T-cell (primary cell): ENCODE data around the gene CLEC2B. TPM values are rescaled to one million over a fixed set of nuclear protein-coding genes. Genes with fewer than 3 reads are reported as not detected.
A peak's percentile ranks its signal among the peaks of the same experiment; 100 is the strongest.

ENCODE experiments used
- ATAC-seq, 4 experiments: fragments of 200-7000 bp in 3 of 4; fragments of 150-1000 bp in 1 of 4; cut with Tn5 transposase; replicated peaks in 1 of 4; 1 replicate in 3 of 4; 2 replicates in 1 of 4; pipeline ENCODE4 v1.10.0; 2021; ENCODE audit warnings: moderate library complexity in 3 of 4, mild to moderate bottlenecking in 2 of 4, moderate number of reproducible peaks in 1 of 4
- CTCF ChIA-PET, 2 donors: fragments of 300-600 bp; sonication (Branson Sonifier 250); formaldehyde crosslinking; loops; one replicate each; lab custom pipeline; 2022; ENCODE audit warnings: antibody characterized with exemption in 2 of 2; lab: Charles Lee
- POLR2A ChIA-PET, 2 donors: fragments of 300-600 bp; sonication (Branson Sonifier 250); formaldehyde crosslinking; loops; one replicate each; lab custom pipeline; 2022; ENCODE audit warnings: antibody characterized with exemption in 2 of 2; lab: Charles Lee
- DNase-seq, 35 experiments: peaks; one replicate each; pipeline versions ENCODE4 v3.0.0 to v3.0.0-alpha.2; 2013 to 2023
- H3K27ac ChIP-seq: one replicate; pipeline ENCODE4 v1.5.1; 2013; ENCODE audit warnings: low read length
- H3K27me3 ChIP-seq, 2 experiments: replicated peaks in 1 of 2; 1 replicate in 1 of 2; 2 replicates in 1 of 2; pipeline versions ENCODE4 v1.6.1 to v1.7.0; 2013; ENCODE audit warnings: low read length in 1 of 2, mixed read lengths in 1 of 2; ENCODE audit not compliant: control insufficient read depth in 2 of 2, insufficient read depth in 2 of 2; ENCODE audit errors: extremely low read depth in 1 of 2
- H3K36me3 ChIP-seq, 2 donors: 1 replicate in 1 of 2; 2 replicates in 1 of 2; pipeline versions ENCODE4 v1.6.1 to v1.7.0; 2013; ENCODE audit warnings: low read length in 1 of 2; ENCODE audit not compliant: control insufficient read depth in 2 of 2, insufficient read depth in 1 of 2; ENCODE audit errors: extremely low read depth in 1 of 2
- H3K4me1 ChIP-seq, 2 experiments: 1 replicate in 1 of 2; 2 replicates in 1 of 2; pipeline versions ENCODE4 v1.6.1 to v1.7.0; 2013; ENCODE audit warnings: low read length in 2 of 2, mixed read lengths in 1 of 2; ENCODE audit not compliant: insufficient read depth in 2 of 2, control insufficient read depth in 1 of 2; ENCODE audit errors: extremely low read depth in 1 of 2
- H3K4me3 ChIP-seq, 2 donors: 1 replicate in 1 of 2; 2 replicates in 1 of 2; pipeline versions ENCODE4 v1.5.1 to v1.7.0; 2013; ENCODE audit warnings: mild to moderate bottlenecking in 2 of 2, low read length in 1 of 2, moderate library complexity in 1 of 2; ENCODE audit not compliant: control insufficient read depth in 1 of 2; ENCODE audit errors: extremely low read depth in 1 of 2
- H3K9me3 ChIP-seq: 2 replicates; pipeline ENCODE4 v1.7.0; 2013
- H3K27ac Mint-ChIP-seq, 2 donors: one replicate each; pipeline ENCODE4 v1.8.0; 2020 to 2021; ENCODE audit warnings: mild to moderate bottlenecking in 2 of 2, mixed read lengths in 2 of 2
- H3K27me3 Mint-ChIP-seq, 2 donors: one replicate each; pipeline ENCODE4 v1.8.0; 2021 to 2022; ENCODE audit warnings: mixed read lengths in 2 of 2
- H3K36me3 Mint-ChIP-seq: one replicate; pipeline ENCODE4 v1.8.0; 2021; ENCODE audit warnings: mixed read lengths
- H3K4me1 Mint-ChIP-seq, 3 donors: one replicate each; pipeline ENCODE4 v1.8.0; 2020 to 2022; ENCODE audit warnings: mixed read lengths in 3 of 3, mild to moderate bottlenecking in 1 of 3
- H3K4me3 Mint-ChIP-seq, 3 donors: one replicate each; pipeline ENCODE4 v1.8.0; 2020 to 2022; ENCODE audit warnings: mild to moderate bottlenecking in 3 of 3, mixed read lengths in 3 of 3, moderate library complexity in 3 of 3
- H3K9me3 Mint-ChIP-seq, 3 donors: one replicate each; pipeline ENCODE4 v1.8.0; 2020 to 2022; ENCODE audit warnings: mixed read lengths in 3 of 3
- WGBS: methylation state at CpG from one replicate; pipeline ENCODE4 v1.1.5; 2013; ENCODE audit warnings: missing lambda C conversion rate; ENCODE audit not compliant: insufficient coverage; 5-methylcytosine and 5-hydroxymethylcytosine counted together
- total RNA-seq, 35 experiments: library from RNA in 6 of 35; stranded (reverse) in 6 of 35; fragments of 120-200 nt in 1 of 35; gene quantifications; one replicate each; pipeline versions ENCODE4 v1.2.1 to v1.2.4 and lab custom pipeline; 2013 to 2026

CLEC2B gene
- total RNA-seq, 5 donors from 2014 or later (not counting 1 experiment from before 2014, with no cell fraction given) = 60.0 to 101 (median 74.7) TPM

DNA sequence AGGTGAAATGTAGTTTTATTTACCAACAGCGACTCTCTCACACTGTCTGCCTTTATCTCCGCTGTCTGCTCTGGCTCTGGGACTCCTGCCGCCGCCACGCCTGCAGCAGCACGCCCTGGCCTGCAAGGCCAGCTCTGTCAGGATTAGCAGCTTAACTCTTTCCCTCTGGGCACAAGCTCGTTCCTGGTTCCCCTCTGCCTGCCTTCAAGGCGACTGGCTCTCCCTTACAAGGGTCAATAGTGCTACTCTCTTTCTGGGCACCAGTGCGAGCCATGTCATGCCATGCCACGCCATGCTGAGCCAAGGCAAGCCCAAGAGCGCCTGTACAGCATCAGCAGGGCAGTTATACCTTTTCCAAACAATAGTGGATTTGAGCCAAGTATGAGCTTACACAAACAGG is 3.6 kb upstream of the CLEC2B start:
- WGBS = 92% methylated on average over 9 of the region's 11 CpGs
- CTCF ChIA-PET = interaction anchor here in 1 of 2 donors (0.8 kb wide), 1 partner anchor 62 kb away, joined by 6 read pairs; no protein-coding TSS in a partner anchor
- H3K4me1 Mint-ChIP-seq = peaks cover 19 to 22% (median 20%) of the 10 kb centered on the region in 3 donors
- H3K9me3 Mint-ChIP-seq = no peaks in the 10 kb centered on the region
- peaks cover 3 to 11% of the 10 kb centered on the region in 2 experiments for H3K4me1 ChIP-seq
- POLR2A ChIA-PET = interaction anchor here in 1 of 2 donors (1.3 kb wide), 1 partner anchor 11 kb away, joined by 4 read pairs; no protein-coding TSS in a partner anchor
- no peaks in the 10 kb centered on the region for H3K27me3 Mint-ChIP-seq
- ATAC-seq = no peak
- no peak overlapping the region for H3K27ac ChIP-seq
- DNase-seq = no peak
- no peaks in the 10 kb centered on the region for H3K36me3 Mint-ChIP-seq
- H3K27ac Mint-ChIP-seq = no peak overlapping the region
- no peak overlapping the region for H3K4me3 Mint-ChIP-seq
- no peaks in the 10 kb centered on the region for H3K27me3 ChIP-seq
- no peaks in the 10 kb centered on the region for H3K36me3 ChIP-seq
- H3K9me3 ChIP-seq = no peaks in the 10 kb centered on the region
- H3K4me3 ChIP-seq = no peak overlapping the region

DNA sequence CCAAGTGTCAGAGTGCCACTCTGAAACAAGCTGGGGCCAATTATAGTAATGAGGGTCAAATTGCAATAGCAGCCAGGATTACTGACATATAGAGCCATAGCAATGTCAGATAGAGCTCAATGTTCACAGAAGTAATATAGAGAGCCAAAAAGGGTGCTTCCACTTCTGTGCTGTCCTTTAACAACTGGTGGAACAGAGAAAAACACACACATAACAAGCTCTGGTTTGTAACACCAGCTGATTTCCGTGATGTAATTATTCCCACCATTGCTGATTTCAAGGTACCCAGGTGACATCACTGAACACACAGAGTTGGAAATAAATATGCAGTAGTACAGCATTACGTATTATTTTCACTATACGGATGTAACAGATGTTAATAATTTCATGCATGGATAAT is 3.0 kb upstream of the CLEC2B start:
- H3K9me3 ChIP-seq = no peaks in the 10 kb centered on the region
- H3K27me3 ChIP-seq = no peaks in the 10 kb centered on the region
- no peaks in the 10 kb centered on the region for H3K27me3 Mint-ChIP-seq
- no peak for DNase-seq
- peaks cover 19 to 22% (median 20%) of the 10 kb centered on the region in 3 donors for H3K4me1 Mint-ChIP-seq
- H3K27ac Mint-ChIP-seq = peak overlapping the region in 1 of 2 donors; percentile 18
- no peak for ATAC-seq
- no CpG with 5 or more reads among the region's 3 CpGs for WGBS
- H3K9me3 Mint-ChIP-seq = no peaks in the 10 kb centered on the region
- no peak overlapping the region for H3K4me3 Mint-ChIP-seq
- no peaks in the 10 kb centered on the region for H3K36me3 ChIP-seq
- ChIA-PET CTCF (interaction anchor here in 1 of 2 donors (0.6 to 1.3 kb wide), 3 partner anchors 21 to 61 kb away, joined by 3 to 6 read pairs (median 5); no protein-coding TSS in a partner anchor), POLR2A (interaction anchor here in 1 of 2 donors (1.3 kb wide), 1 partner anchor 11 kb away, joined by 4 read pairs; no protein-coding TSS in a partner anchor)
- H3K4me1 ChIP-seq = peaks cover 3 to 11% of the 10 kb centered on the region in 2 experiments
- H3K4me3 ChIP-seq = no peak overlapping the region
- peaks cover 4% of the 10 kb centered on the region for H3K36me3 Mint-ChIP-seq
- H3K27ac ChIP-seq = no peak overlapping the region

DNA sequence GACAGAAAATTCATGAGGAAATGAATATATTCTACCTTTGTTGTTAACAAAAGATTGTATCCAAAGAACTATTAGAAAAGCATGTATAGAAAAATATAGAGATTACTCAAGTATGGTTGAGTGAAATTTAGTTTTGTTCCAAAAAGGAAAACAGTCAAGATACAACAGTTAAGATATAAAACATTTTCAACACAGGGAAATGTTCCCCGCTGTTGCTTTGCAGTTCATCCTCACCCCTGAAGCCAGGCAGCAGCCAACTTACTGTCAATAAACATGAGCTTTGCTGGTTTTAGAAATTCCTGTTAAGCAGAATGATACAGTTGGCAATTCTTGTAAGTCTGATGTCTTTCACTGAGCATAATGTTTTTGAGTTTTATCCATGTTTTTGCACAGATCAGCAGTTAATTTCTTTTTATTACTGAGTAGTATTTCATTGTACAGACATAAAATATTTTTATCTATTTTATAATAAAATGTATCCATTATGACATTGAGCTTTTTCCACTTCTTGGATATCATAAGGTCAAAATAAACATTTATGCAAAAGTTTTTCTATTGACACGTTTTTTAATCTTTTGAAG is 1.2 kb upstream of the CLEC2B start:
- ChIA-PET POLR2A (interaction anchor here (0.5 to 0.7 kb wide), 3 partner anchors 57 to 1779 kb away, joined by 3 to 5 read pairs (median 3); partner anchors contain the start of gene ETV6 (in 1 of the 2)), CTCF (no interaction called here)
- no peaks in the 10 kb centered on the region for H3K36me3 ChIP-seq
- H3K4me3 Mint-ChIP-seq = peak overlapping the region; percentile 89 to 96 (median 93)
- ATAC-seq (no peak), DNase-seq (peak in 1 of 35 experiments; percentile 42)
- peaks cover 7% of the 10 kb centered on the region for H3K36me3 Mint-ChIP-seq
- no CpG with 5 or more reads among the region's 2 CpGs for WGBS
- peak overlapping the region; percentile 96 for H3K27ac ChIP-seq
- peak overlapping the region; percentile 99 for H3K27ac Mint-ChIP-seq
- no peaks in the 10 kb centered on the region for H3K27me3 Mint-ChIP-seq
- H3K9me3 ChIP-seq = no peaks in the 10 kb centered on the region
- H3K4me3 ChIP-seq = peak overlapping the region; percentile 56 to 59
- H3K9me3 Mint-ChIP-seq = no peaks in the 10 kb centered on the region
- H3K27me3 ChIP-seq = no peaks in the 10 kb centered on the region
- H3K4me1 ChIP-seq = peaks cover 3 to 14% of the 10 kb centered on the region in 2 experiments
- peaks cover 21 to 39% (median 24%) of the 10 kb centered on the region in 3 donors for H3K4me1 Mint-ChIP-seq

DNA sequence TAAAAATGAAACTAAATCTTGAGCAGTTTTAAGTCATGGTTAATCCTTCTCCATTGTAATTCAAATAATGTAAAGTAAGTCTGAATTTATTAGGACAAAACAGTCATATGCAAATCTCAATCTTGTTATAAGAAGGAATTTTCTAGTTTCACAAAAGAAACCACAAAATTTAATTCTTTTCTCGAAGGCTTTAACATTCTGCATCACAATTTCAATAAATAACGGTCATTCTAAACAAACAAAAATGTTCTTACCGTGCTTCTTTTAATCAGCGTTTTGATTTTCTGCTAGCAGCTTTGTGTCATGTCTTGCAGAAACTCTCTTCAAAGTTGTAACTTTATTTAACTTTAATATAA is 225 bp downstream of the CLEC2B start:
- H3K27ac Mint-ChIP-seq = peak overlapping the region; percentile 99
- H3K4me1 ChIP-seq = peaks cover 7 to 17% of the 10 kb centered on the region in 2 experiments
- no peak for ATAC-seq

DNA sequence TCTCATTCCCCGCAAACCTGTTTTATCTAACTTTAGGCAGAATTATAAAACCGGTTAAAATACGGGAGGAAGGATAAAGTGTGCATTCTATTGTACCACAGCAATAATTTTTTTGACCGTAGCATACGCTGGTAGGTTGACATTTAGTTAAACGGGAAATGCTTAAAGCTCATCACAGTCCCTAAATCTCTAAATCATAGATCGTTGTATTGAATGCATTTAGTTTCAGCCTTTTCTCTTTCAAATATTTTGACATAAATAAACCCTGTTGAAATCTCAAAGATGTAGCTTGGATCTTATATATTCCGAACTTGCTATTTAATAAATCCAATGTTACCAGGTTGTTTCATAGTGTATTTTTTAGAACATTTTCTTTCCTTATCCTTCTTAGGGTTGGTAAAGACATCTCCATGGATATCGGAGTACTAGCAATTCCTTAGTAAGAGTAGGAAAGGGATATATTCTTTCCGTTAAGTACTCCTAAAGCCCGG is 798 bp downstream of the CLEC2B start:
- peak overlapping the region; percentile 89 to 96 (median 93) for H3K4me3 Mint-ChIP-seq
- H3K4me1 Mint-ChIP-seq = peaks cover 36 to 59% (median 42%) of the 10 kb centered on the region in 3 donors
- POLR2A ChIA-PET = interaction anchor here (0.6 to 2.0 kb wide), 8 partner anchors 11 to 147 kb away, joined by 3 to 9 read pairs (median 4); partner anchors contain the start of gene CD69 (in 1 of the 2)
- ATAC-seq (peak in 2 of 4 experiments; percentile 27 to 32), DNase-seq (peak in 1 of 35 experiments; percentile 42)
- H3K9me3 ChIP-seq = peaks cover 3% of the 10 kb centered on the region
- peak overlapping the region; percentile 96 for H3K27ac ChIP-seq
- no peaks in the 10 kb centered on the region for H3K27me3 ChIP-seq
- peaks cover 22% of the 10 kb centered on the region for H3K36me3 Mint-ChIP-seq
- H3K9me3 Mint-ChIP-seq = peaks cover 6 to 10% (median 10%) of the 10 kb centered on the region in 3 donors
- peaks cover 7 to 17% of the 10 kb centered on the region in 2 experiments for H3K4me1 ChIP-seq
- peak overlapping the region; percentile 56 to 59 for H3K4me3 ChIP-seq
- H3K36me3 ChIP-seq = no peaks in the 10 kb centered on the region
- CTCF ChIA-PET = interaction anchor here (0.5 to 3.1 kb wide), 5 partner anchors 9 to 160 kb away, joined by 3 to 24 read pairs (median 5); no protein-coding TSS in a partner anchor
- H3K27me3 Mint-ChIP-seq = no peaks in the 10 kb centered on the region
- peak overlapping the region; percentile 99 for H3K27ac Mint-ChIP-seq
- WGBS = no CpG with 5 or more reads among the region's 11 CpGs

More for the DNA sequence above, 225 bp downstream of the CLEC2B start:
- ChIA-PET POLR2A (interaction anchor here (0.6 to 2.0 kb wide), 6 partner anchors 14 to 128 kb away, joined by 3 to 7 read pairs (median 4); partner anchors contain the start of gene CD69 (in 1 of the 2)), CTCF (interaction anchor here (0.5 to 3.1 kb wide), 5 partner anchors 55 to 161 kb away, joined by 3 to 24 read pairs (median 5); no protein-coding TSS in a partner anchor)
- Histone ChIP-seq H3K27ac (peak overlapping the region; percentile 96), H3K36me3 (no peaks in the 10 kb centered on the region), H3K27me3 (no peaks in the 10 kb centered on the region), H3K9me3 (no peaks in the 10 kb centered on the region), H3K4me3 (peak overlapping the region; percentile 56 to 59)
- Mint-ChIP-seq H3K4me3 (peak overlapping the region; percentile 89 to 96 (median 93)), H3K36me3 (peaks cover 16% of the 10 kb centered on the region), H3K27me3 (no peaks in the 10 kb centered on the region), H3K9me3 (peaks cover 0 to 4% (median 4%) of the 10 kb centered on the region in 3 donors), H3K4me1 (peaks cover 30 to 54% (median 36%) of the 10 kb centered on the region in 3 donors)
- DNase-seq = no peak
- 0% methylated on average over 1 of the region's 4 CpGs for WGBS

DNA sequence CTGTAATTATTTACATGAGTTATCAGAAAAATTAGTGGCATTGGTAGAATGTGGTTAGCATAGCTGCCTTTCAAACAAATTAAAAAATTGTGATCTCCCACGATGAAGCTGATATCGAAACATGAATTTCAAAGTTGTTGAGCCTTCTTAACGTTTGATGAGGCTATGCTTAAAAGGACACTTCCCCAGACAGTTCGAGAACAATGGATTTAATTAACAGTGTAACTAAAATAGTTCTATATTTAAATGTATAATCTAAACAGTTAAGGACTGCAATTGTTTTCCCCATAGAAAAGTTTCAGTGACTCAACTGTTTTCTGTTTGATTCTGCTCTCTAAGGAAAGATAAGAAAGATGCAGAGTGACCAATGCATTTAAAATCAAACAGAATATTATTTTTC is 1.6 kb downstream of the CLEC2B start:
- DNase-seq (peak in 1 of 35 experiments; percentile 28), ATAC-seq (no peak)
- Histone ChIP-seq H3K27ac (peak overlapping the region; percentile 96), H3K36me3 (peaks cover 0 to 7% of the 10 kb centered on the region in 2 donors), H3K4me3 (peak overlapping the region; percentile 59 to 80), H3K27me3 (no peaks in the 10 kb centered on the region), H3K4me1 (peaks cover 13 to 17% of the 10 kb centered on the region in 2 experiments), H3K9me3 (peaks cover 3% of the 10 kb centered on the region)
- WGBS = no CpG with 5 or more reads among the region's 4 CpGs
- no peaks in the 10 kb centered on the region for H3K27me3 Mint-ChIP-seq
- H3K4me1 Mint-ChIP-seq = peaks cover 44 to 68% (median 50%) of the 10 kb centered on the region in 3 donors
- H3K9me3 Mint-ChIP-seq = peaks cover 9 to 18% (median 14%) of the 10 kb centered on the region in 3 donors
- peak overlapping the region; percentile 90 to 95 for H3K27ac Mint-ChIP-seq
- POLR2A ChIA-PET = interaction anchor here (0.6 to 2.0 kb wide), 6 partner anchors 11 to 113 kb away, joined by 3 to 9 read pairs (median 4); partner anchors contain the start of gene CD69 (in 1 of the 2)
- H3K4me3 Mint-ChIP-seq = peak overlapping the region; percentile 87 to 96 (median 93)
- CTCF ChIA-PET = interaction anchor here (0.5 to 3.1 kb wide), 6 partner anchors 8 to 228 kb away, joined by 3 to 24 read pairs (median 4); no protein-coding TSS in a partner anchor
- H3K36me3 Mint-ChIP-seq = peaks cover 30% of the 10 kb centered on the region
